IMR-90 (cell line): ENCODE data around the gene CYP27C1.

ENCODE experiments used
- BHLHE40 ChIP-seq: fragments of 150-350 bp; IDR thresholded peaks from 2 replicates; pipeline ENCODE4 v1.6.1; 2016; ENCODE audit warnings: mild to moderate bottlenecking, low read depth, low read length
- CEBPB ChIP-seq: IDR thresholded peaks from 2 replicates; pipeline ENCODE4 v1.6.1; 2012; ENCODE audit warnings: low read depth, low read length, improper control_type of control experiment
- CHD1 ChIP-seq: IDR thresholded peaks from 2 replicates; pipeline ENCODE4 v1.6.1; 2012; ENCODE audit warnings: low read depth, low read length, improper control_type of control experiment
- CTCF ChIP-seq: conservative IDR thresholded peaks from 2 replicates; pipeline ENCODE4 v1.5.1; 2012; ENCODE audit warnings: mild to moderate bottlenecking, low read depth, low read length, improper control_type of control experiment
- FOS ChIP-seq: fragments of 150-350 bp; IDR thresholded peaks from 2 replicates; pipeline ENCODE4 v1.6.1; 2016; ENCODE audit warnings: low read depth, low read length
- MAFK ChIP-seq: IDR thresholded peaks from 2 replicates; pipeline ENCODE4 v1.6.1; 2012; ENCODE audit warnings: low read depth, low read length, improper control_type of control experiment
- MXI1 ChIP-seq: IDR thresholded peaks from 2 replicates; pipeline ENCODE4 v1.6.1; 2012; ENCODE audit warnings: low read depth, mild to moderate bottlenecking, low read length, moderate library complexity, borderline replicate concordance
- NFE2L2 ChIP-seq: fragments of 150-350 bp; IDR thresholded peaks from 2 replicates; pipeline ENCODE4 v1.6.1; 2016; ENCODE audit warnings: low read depth, mild to moderate bottlenecking, low read length
- POLR2A ChIP-seq: IDR thresholded peaks from 2 replicates; pipeline ENCODE4 v1.6.1; 2012; ENCODE audit warnings: mild to moderate bottlenecking, low read depth, low read length
- RAD21 ChIP-seq: IDR thresholded peaks from 2 replicates; pipeline ENCODE4 v1.6.1; 2012; ENCODE audit warnings: low read length, improper control_type of control experiment
- RCOR1 ChIP-seq: IDR thresholded peaks from 2 replicates; pipeline ENCODE4 v1.6.1; 2012; ENCODE audit warnings: mild to moderate bottlenecking, low read length, improper control_type of control experiment; ENCODE audit not compliant: insufficient replicate concordance
- RFX5 ChIP-seq: IDR thresholded peaks from 2 replicates; pipeline ENCODE4 v1.8.0; 2012; ENCODE audit warnings: low read depth, mild to moderate bottlenecking, low read length, moderate library complexity
- SMC3 ChIP-seq: fragments of 150-350 bp; IDR thresholded peaks from 2 replicates; pipeline ENCODE4 v1.6.1; 2016; ENCODE audit warnings: low read depth, mild to moderate bottlenecking, antibody characterized with exemption, low read length, moderate library complexity
- TF ChIP-seq, protein P1 (sequence below): fragments of 150-350 bp; IDR thresholded peaks from 2 replicates; pipeline ENCODE4 v1.6.1; 2017; ENCODE audit warnings: mild to moderate bottlenecking, antibody characterized with exemption, low read length, low read depth

- no peak for TF ChIP-seq CTCF
- no peak for TF ChIP-seq RFX5
- TF ChIP-seq, protein P1, sequence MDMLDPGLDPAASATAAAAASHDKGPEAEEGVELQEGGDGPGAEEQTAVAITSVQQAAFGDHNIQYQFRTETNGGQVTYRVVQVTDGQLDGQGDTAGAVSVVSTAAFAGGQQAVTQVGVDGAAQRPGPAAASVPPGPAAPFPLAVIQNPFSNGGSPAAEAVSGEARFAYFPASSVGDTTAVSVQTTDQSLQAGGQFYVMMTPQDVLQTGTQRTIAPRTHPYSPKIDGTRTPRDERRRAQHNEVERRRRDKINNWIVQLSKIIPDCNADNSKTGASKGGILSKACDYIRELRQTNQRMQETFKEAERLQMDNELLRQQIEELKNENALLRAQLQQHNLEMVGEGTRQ = no peak
- no peak for TF ChIP-seq POLR2A
- 0 out of 2 replicates have a peak, but pooled peaks have one; percentile 42 for TF ChIP-seq MXI1
- TF ChIP-seq SMC3 = no peak
- TF ChIP-seq CHD1 = no peak
- peak; percentile 26; the same call in 1 of the 2 replicates for TF ChIP-seq RAD21
- no peak for TF ChIP-seq CEBPB
- TF ChIP-seq MAFK = no peak
- TF ChIP-seq NFE2L2 = no peak
- peak; percentile 57 for TF ChIP-seq BHLHE40
- TF ChIP-seq RCOR1 = no peak
- TF ChIP-seq FOS = peak; percentile 32; the same call in 1 of the 2 replicates
Measured at GRCh38 chr2:127173057-127173456, 47.0 kb downstream of the CYP27C1 start.
